Measurements from ENCODE around the gene DSCAM. TPM values are rescaled to one million over a fixed set of nuclear protein-coding genes. Genes with fewer than 3 reads are reported as not detected.

Gene DSCAM
- total and polyA plus RNA-seq, 4 donors, result 0.02 to 0.25 (median 0.09) TPM

DNA sequence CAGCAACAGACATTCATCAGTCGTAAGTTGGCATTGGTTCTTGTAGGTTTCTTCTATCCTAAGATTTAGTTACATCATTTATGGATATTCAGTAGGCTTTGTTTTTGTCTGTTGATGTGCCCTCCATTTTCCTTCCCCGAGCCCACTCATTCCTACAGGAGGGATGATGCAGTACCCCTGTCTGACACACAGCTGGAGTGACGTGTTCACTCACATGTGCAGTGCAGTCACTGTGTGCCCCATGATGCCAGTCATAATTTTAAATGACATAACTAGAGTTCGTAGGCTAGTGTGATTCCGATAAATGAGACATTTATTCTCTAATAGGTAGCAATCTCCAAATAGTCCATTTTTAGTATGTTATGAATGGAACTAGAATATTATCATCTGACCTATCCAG is 438.4 kb downstream of the DSCAM start:
- ATAC-seq (ENCODE audit: insufficient read depth, low FRiP score), result no peak
- Histone ChIP-seq H3K36me3 (ENCODE audit: control insufficient read depth in 4 of 4, insufficient read depth in 4 of 4, low read length in 4 of 4) (no peaks in the 10 kb centered on the region), H3K4me1 (ENCODE audit: control insufficient read depth in 5 of 5, insufficient read depth in 5 of 5, low read length in 5 of 5) (peaks cover 0 to 16% (median 2%) of the 10 kb centered on the region in 5 donors), H3K9me3 (ENCODE audit: control insufficient read depth in 4 of 4, insufficient read depth in 3 of 4, low read length in 3 of 4) (peaks cover 0 to 2% (median 0%) of the 10 kb centered on the region in 4 donors), H3K4me3 (no peak overlapping the region), H3K9ac (ENCODE audit: insufficient read depth in 1 of 2, low read length in 2 of 2) (no peak overlapping the region), H3K27me3 (ENCODE audit: control insufficient read depth in 3 of 3, insufficient read depth in 3 of 3, low read length in 2 of 3) (no peaks in the 10 kb centered on the region), H3K27ac (ENCODE audit: low read depth in 1 of 2, low read length in 1 of 2) (no peak overlapping the region)
- no peak for TF ChIP-seq CTCF (IDR thresholded peaks at IDR 0.05; ENCODE audit: control extremely low read depth, extremely low read depth)
- no peak for DNase-seq
- WGBS, 2 donors, result 76 to 88% methylated on average over 5 of the region's 5 CpGs

- Histone ChIP-seq H3K4me1 (ENCODE audit: control insufficient read depth in 5 of 5, insufficient read depth in 5 of 5, low read length in 5 of 5) (peaks cover 0 to 19% (median 6%) of the 10 kb centered on the region in 5 donors), H3K4me3 (no peak overlapping the region), H3K9ac (ENCODE audit: insufficient read depth in 1 of 2, low read length in 2 of 2) (no peak overlapping the region), H3K27ac (ENCODE audit: low read depth in 1 of 2, low read length in 1 of 2) (no peak overlapping the region), H3K36me3 (ENCODE audit: control insufficient read depth in 4 of 4, insufficient read depth in 4 of 4, low read length in 4 of 4) (no peaks in the 10 kb centered on the region), H3K9me3 (ENCODE audit: control insufficient read depth in 4 of 4, insufficient read depth in 3 of 4, low read length in 3 of 4) (peaks cover 0 to 3% (median 0%) of the 10 kb centered on the region in 4 donors), H3K27me3 (ENCODE audit: control insufficient read depth in 3 of 3, insufficient read depth in 3 of 3, low read length in 2 of 3) (no peaks in the 10 kb centered on the region)
- ATAC-seq (ENCODE audit: insufficient read depth, low FRiP score) (peak; percentile 53), DNase-seq (peak; percentile 86 to 97 (median 96))
- TF ChIP-seq CTCF (IDR thresholded peaks at IDR 0.05; ENCODE audit: control extremely low read depth, extremely low read depth), result no peak
- WGBS, 2 donors, result 35 to 48% methylated on average over 3 of the region's 3 CpGs
These were observed 442.6 kb downstream of the DSCAM start for GRCh38 chr21:40404396-40404800.

DNA sequence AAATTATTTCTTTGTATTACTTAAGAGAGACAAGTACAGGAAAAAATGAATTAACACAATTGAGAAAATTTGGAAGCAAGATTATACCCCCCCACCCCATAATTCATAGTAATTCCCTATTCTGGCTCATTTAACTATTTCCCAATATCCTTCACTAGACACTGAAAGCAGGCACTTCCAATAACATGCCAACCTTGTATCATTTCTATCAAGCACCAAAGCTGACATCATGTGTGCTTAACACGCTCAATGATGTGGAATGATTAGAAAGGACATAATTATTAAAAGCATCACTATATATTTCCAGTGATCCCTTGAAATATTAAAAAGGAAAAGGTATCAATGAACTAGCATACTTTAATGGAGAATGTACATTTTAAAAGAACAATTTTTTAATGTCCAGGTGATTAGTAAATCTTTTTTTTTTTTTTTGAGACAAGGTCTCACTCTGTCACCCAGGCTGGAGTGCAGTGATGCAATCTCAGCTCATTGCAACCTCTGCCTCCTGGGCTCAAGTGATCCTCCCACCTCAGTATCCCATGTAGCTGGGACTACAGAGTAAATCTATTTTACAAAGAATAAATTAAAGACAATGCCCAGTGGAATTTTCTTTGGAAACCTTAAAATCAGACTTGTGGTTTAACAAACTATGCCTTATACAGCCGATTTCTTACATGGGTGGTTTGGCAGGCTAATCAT is 443.9 kb downstream of the DSCAM start:
- ATAC-seq (ENCODE audit: insufficient read depth, low FRiP score), result no peak
- no peak overlapping the region for H3K27ac ChIP-seq (ENCODE audit: low read depth in 1 of 2, low read length in 1 of 2)

More for the DNA sequence above, 443.9 kb downstream of the DSCAM start:
- WGBS, 2 donors, result 89 to 91% methylated on average over 2 of the region's 2 CpGs
- Histone ChIP-seq H3K36me3 (ENCODE audit: control insufficient read depth in 4 of 4, insufficient read depth in 4 of 4, low read length in 4 of 4) (no peaks in the 10 kb centered on the region), H3K9ac (ENCODE audit: insufficient read depth in 1 of 2, low read length in 2 of 2) (no peak overlapping the region), H3K4me1 (ENCODE audit: control insufficient read depth in 5 of 5, insufficient read depth in 5 of 5, low read length in 5 of 5) (peaks cover 0 to 19% (median 6%) of the 10 kb centered on the region in 5 donors), H3K9me3 (ENCODE audit: control insufficient read depth in 4 of 4, insufficient read depth in 3 of 4, low read length in 3 of 4) (peaks cover 0 to 3% (median 0%) of the 10 kb centered on the region in 4 donors), H3K27me3 (ENCODE audit: control insufficient read depth in 3 of 3, insufficient read depth in 3 of 3, low read length in 2 of 3) (no peaks in the 10 kb centered on the region), H3K4me3 (no peak overlapping the region)
- no peak for TF ChIP-seq CTCF (IDR thresholded peaks at IDR 0.05; ENCODE audit: control extremely low read depth, extremely low read depth)
- DNase-seq, result peak in 1 of 3 donors; percentile 4

Data from lung (tissue), 12 donors.